GM23338 (cell line): ENCODE measurements around the gene CZIB. TPM values are rescaled to one million over a fixed set of nuclear protein-coding genes. Genes with fewer than 3 reads are reported as not detected.
A peak's percentile ranks its signal among the peaks of the same experiment; 100 is the strongest.

ENCODE experiments used
- ATAC-seq: fragments of 200-7000 bp; cut with Tn5 transposase; 3 replicates; pipeline ENCODE4 v1.9.1; 2020
- DNase-seq: peaks from one replicate; pipeline ENCODE4 v3.0.0-alpha.2; 2015; ENCODE audit warnings: low spot score
- H2AFZ ChIP-seq: fragments of 200-600 bp; sonication (generic); 2 replicates; pipeline ENCODE4 v1.8.0; 2016; ENCODE audit warnings: antibody characterized with exemption, mild to moderate bottlenecking, moderate library complexity
- H3F3A ChIP-seq: fragments of 200-600 bp; sonication (generic); replicated peaks from 2 replicates; pipeline ENCODE4 v1.8.0; 2017; ENCODE audit warnings: antibody characterized with exemption, mixed run types, low read depth
- H3K27ac ChIP-seq: fragments of 200-600 bp; sonication (generic); 2 replicates; pipeline ENCODE4 v1.6.1; 2016; ENCODE audit warnings: low read depth
- H3K27me3 ChIP-seq: fragments of 200-600 bp; sonication (generic); 2 replicates; pipeline ENCODE4 v1.8.0; 2016; ENCODE audit warnings: mild to moderate bottlenecking, mixed run types, moderate library complexity; ENCODE audit not compliant: insufficient read depth
- H3K36me3 ChIP-seq: fragments of 200-600 bp; sonication (generic); 2 replicates; pipeline ENCODE4 v1.8.0; 2016; ENCODE audit warnings: mild to moderate bottlenecking; ENCODE audit not compliant: insufficient read depth
- H3K4me1 ChIP-seq: fragments of 200-600 bp; sonication (generic); 2 replicates; pipeline ENCODE4 v1.8.0; 2016; ENCODE audit warnings: mild to moderate bottlenecking, moderate library complexity; ENCODE audit not compliant: insufficient read depth
- H3K4me2 ChIP-seq: fragments of 200-600 bp; sonication (generic); 2 replicates; pipeline ENCODE4 v1.7.1; 2017; ENCODE audit warnings: mixed run types
- H3K4me3 ChIP-seq: fragments of 200-600 bp; sonication (generic); 2 replicates; pipeline ENCODE4 v1.6.1; 2016; ENCODE audit warnings: mixed run types
- H3K79me2 ChIP-seq: fragments of 200-600 bp; sonication (generic); replicated peaks from 2 replicates; pipeline ENCODE4 v1.8.0; 2017; ENCODE audit warnings: mild to moderate bottlenecking; ENCODE audit not compliant: insufficient read depth
- H3K9me2 ChIP-seq: fragments of 200-600 bp; sonication (generic); 2 replicates; pipeline ENCODE4 v1.8.0; 2017; ENCODE audit not compliant: insufficient read depth
- H4K20me1 ChIP-seq: fragments of 200-600 bp; sonication (generic); replicated peaks from 2 replicates; pipeline ENCODE4 v1.8.0; 2017; ENCODE audit warnings: mild to moderate bottlenecking; ENCODE audit not compliant: insufficient read depth
- H3K27ac Mint-ChIP-seq: 2 replicates; pipeline ENCODE4 v1.8.0; 2020; ENCODE audit warnings: inconsistent platforms, mild to moderate bottlenecking, moderate library complexity, mixed read lengths
- H3K27me3 Mint-ChIP-seq: 3 replicates; pipeline ENCODE4 v1.8.0; 2022; ENCODE audit warnings: low read depth, mild to moderate bottlenecking, moderate library complexity, mixed read lengths, inconsistent platforms; ENCODE audit not compliant: insufficient read depth, poor library complexity
- H3K36me3 Mint-ChIP-seq: 3 replicates; pipeline ENCODE4 v1.8.0; 2021; ENCODE audit warnings: low read depth, mild to moderate bottlenecking, inconsistent platforms, moderate library complexity, mixed read lengths
- H3K4me1 Mint-ChIP-seq: 3 replicates; pipeline ENCODE4 v1.8.0; 2020; ENCODE audit warnings: mild to moderate bottlenecking, inconsistent platforms, mixed read lengths
- H3K4me3 Mint-ChIP-seq: 3 replicates; pipeline ENCODE4 v1.8.0; 2021; ENCODE audit warnings: moderate library complexity, mild to moderate bottlenecking, inconsistent platforms, mixed read lengths
- H3K9me3 Mint-ChIP-seq: 3 replicates; pipeline ENCODE4 v1.8.0; 2020; ENCODE audit warnings: moderate library complexity, mild to moderate bottlenecking, inconsistent platforms, mixed read lengths
- CREB1 ChIP-seq: fragments of 250-450 bp; sonication (Bioruptor Pico); IDR thresholded peaks from 2 replicates; pipeline ENCODE4 v1.5.0; 2020; ENCODE audit warnings: low read depth, mild to moderate bottlenecking, moderate library complexity
- CTCF ChIP-seq, 2 experiments: fragments of 200-600 bp in 1 of 2; sonication (generic) in 1 of 2; conservative IDR thresholded peaks; 2 replicates each; pipeline versions ENCODE4 v1.5.1 to v1.6.1; 2016 to 2017; ENCODE audit warnings: antibody characterized with exemption in 2 of 2, low read depth in 2 of 2, mild to moderate bottlenecking in 2 of 2, moderate library complexity in 1 of 2
- ETS1 ChIP-seq: IDR thresholded peaks from 2 replicates; pipeline ENCODE4 v1.6.1; 2016; ENCODE audit warnings: antibody characterized with exemption
- JUNB ChIP-seq: IDR thresholded peaks from one replicate; pipeline ENCODE4 v1.6.1; 2016; ENCODE audit warnings: antibody characterized with exemption; ENCODE audit not compliant: unreplicated experiment
- NANOG ChIP-seq: IDR thresholded peaks from 2 replicates; pipeline ENCODE4 v1.6.1; 2016; ENCODE audit warnings: antibody characterized with exemption, borderline replicate concordance
- polyA plus RNA-seq: library from polyadenylated mRNA; unstranded; fragments of >200 nt; fragmentation: Nextera tagmentation; extraction: Ambion mirVana; gene quantifications from 2 replicates; pipeline ENCODE4 v1.2.1, GENCODE V29; 2016
- total RNA-seq: library from RNA; depleted of rRNA; stranded (reverse); fragments of >200 nt; shearing (Covaris generic); gene quantifications from 2 replicates; pipeline ENCODE4 v1.2.3, GENCODE V29; 2014

The CZIB gene
- total and polyA plus RNA-seq, 2 experiments from 2014 or later, result 59.8 to 84.1 TPM

GRCh38 chr1:53174971-53175913 lies 45.2 kb downstream of the CZIB start:
- peak overlapping the region; percentile 63; the same call in 1 of the 2 replicates for H2AFZ ChIP-seq
- ATAC-seq (no peak), DNase-seq (no peak)
- Mint-ChIP-seq H3K4me3 (no peak overlapping the region), H3K27me3 (peaks cover 11% of the 10 kb centered on the region), H3K4me1 (peaks cover 32% of the 10 kb centered on the region), H3K9me3 (no peaks in the 10 kb centered on the region), H3K27ac (no peak overlapping the region), H3K36me3 (no peaks in the 10 kb centered on the region)
- no peak for TF ChIP-seq NANOG
- no peak for TF ChIP-seq CREB1 (CRISPR knock-in tag)
- TF ChIP-seq JUNB, result no peak
- no peak overlapping the region for H3K4me3 ChIP-seq
- no peaks in the 10 kb centered on the region for H3K36me3 ChIP-seq
- no peak overlapping the region for H3K27ac ChIP-seq
- no peaks in the 10 kb centered on the region for H3F3A ChIP-seq
- peaks cover 10% of the 10 kb centered on the region; the same call in 1 of the 2 replicates for H3K4me1 ChIP-seq
- no peaks in the 10 kb centered on the region for H3K27me3 ChIP-seq
- 0 out of 2 replicates have a peak overlapping the region, but pooled peaks have one; percentile 32 for H3K4me2 ChIP-seq
- H3K79me2 ChIP-seq, result no peaks in the 10 kb centered on the region
- no peaks in the 10 kb centered on the region for H3K9me2 ChIP-seq
- H4K20me1 ChIP-seq, result no peaks in the 10 kb centered on the region

DNA sequence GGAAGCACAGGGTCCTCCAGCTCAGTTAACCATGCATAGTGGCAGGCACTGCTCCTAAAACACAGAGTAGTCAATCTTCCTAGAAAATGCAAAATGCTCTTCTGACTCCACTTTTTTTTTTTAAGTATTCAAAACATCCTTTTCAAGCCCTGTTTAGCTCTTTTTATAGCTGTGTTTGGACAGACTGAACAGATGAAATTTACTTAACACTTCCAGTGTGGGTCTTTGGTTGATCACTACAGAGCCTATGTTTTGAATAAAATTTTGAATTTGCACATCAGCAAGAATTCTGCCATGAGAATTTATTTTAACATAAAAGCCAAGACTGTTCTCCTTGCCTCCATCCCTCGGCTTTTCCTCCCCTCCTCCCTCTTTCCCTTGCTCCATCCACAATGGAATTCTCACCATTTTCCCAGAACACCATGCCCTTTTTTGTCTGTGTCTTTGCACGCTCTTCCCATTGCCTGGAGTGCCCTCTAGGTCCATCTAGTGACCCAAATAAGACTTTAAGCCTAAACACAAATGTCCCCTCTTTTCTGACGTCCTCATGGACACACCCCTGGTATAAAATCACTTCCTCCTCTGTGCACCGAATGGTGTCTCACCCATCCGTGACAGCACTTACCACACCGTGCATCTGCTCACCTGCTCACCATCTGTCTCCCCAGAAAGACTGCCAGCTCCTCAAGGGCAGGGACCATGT lies 47.9 kb downstream of the CZIB start:
- Mint-ChIP-seq H3K4me1 (peaks cover 32% of the 10 kb centered on the region), H3K4me3 (no peak overlapping the region), H3K36me3 (no peaks in the 10 kb centered on the region), H3K27me3 (peaks cover 11% of the 10 kb centered on the region), H3K27ac (no peak overlapping the region), H3K9me3 (no peaks in the 10 kb centered on the region)
- Histone ChIP-seq H3K4me2 (no peak overlapping the region), H3K79me2 (no peaks in the 10 kb centered on the region), H3K27ac (no peak overlapping the region), H3K4me1 (peaks cover 10% of the 10 kb centered on the region; the same call in 1 of the 2 replicates), H3K27me3 (no peaks in the 10 kb centered on the region), H3K9me2 (no peaks in the 10 kb centered on the region), H2AFZ (peak overlapping the region; percentile 73), H3K36me3 (no peaks in the 10 kb centered on the region), H4K20me1 (no peaks in the 10 kb centered on the region), H3F3A (no peaks in the 10 kb centered on the region), H3K4me3 (no peak overlapping the region)
- DNase-seq, result peak; percentile 39
- peak; percentile 28 for ATAC-seq
- TF ChIP-seq CTCF (conservative IDR thresholded peaks at IDR 0.05; ENCODE audit: low read depth in 2 of 2), result peak in 1 of 2 experiments; percentile 51; a peak in 2 of 4 replicates
- no peak for TF ChIP-seq ETS1
